ENCODE data around the gene EFTUD2.

Gene EFTUD2

GRCh38 chr17:44807093-44807816 lies 92.0 kb downstream of the EFTUD2 start:
- no peak for TF ChIP-seq CTCF (IDR thresholded peaks at IDR 0.05)
- no peaks in the 10 kb centered on the region for H3K79me2 ChIP-seq
- no peak overlapping the region for H2AFZ ChIP-seq
- H3K27ac ChIP-seq, result no peak overlapping the region
- no peak overlapping the region for H3K4me3 ChIP-seq (ENCODE audit: low read depth, low read length)
- no peak overlapping the region for H3K4me2 ChIP-seq (ENCODE audit: low read length)
- no peaks in the 10 kb centered on the region for H3K36me3 ChIP-seq (ENCODE audit: control insufficient read depth, insufficient read depth, low read length)
- no peak overlapping the region for H3K9ac ChIP-seq
- no peaks in the 10 kb centered on the region for H3K27me3 ChIP-seq (ENCODE audit: control insufficient read depth, insufficient read depth, low read length)
- no peaks in the 10 kb centered on the region for H3K9me3 ChIP-seq (ENCODE audit: control insufficient read depth, low read length)
- no peaks in the 10 kb centered on the region for H3K4me1 ChIP-seq

DNA sequence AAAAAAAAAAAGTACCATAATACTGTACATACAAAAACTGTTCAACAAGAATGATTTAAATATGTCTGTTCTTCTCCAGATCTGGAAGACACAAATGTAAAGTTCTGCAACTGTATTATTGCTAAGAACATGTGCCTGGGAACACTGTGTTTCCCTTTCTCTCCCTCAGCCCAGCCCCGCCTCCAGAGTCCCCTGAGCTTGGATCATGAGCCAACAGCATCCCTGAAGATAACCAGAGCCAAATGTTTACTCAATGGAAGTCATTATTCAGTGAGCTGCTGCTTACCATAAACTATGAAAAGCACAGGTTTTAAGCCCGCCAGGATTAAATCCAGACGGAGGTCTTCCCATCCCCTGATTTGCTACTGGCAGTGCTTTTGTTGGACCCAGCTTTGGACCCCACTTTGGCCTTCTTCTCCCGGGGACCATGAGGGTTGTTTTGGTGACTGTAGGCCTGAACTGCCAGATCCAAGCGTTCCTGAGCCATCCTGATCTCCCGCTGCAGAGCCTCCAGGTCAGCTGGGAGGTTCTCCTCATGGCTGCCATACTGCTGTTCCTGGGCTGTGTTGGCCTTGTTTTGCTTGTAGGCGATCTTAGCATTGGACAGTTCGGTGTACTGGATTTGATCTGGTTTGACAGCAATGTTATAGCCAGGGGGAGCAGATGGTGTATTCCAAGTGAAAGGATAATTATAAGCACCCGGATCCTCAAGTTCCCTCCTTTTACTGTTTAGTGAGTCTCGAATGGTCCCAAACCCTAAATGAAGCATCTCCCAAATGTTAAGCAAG lies 94.7 kb downstream of the EFTUD2 start:
- H3K9me3 ChIP-seq (ENCODE audit: control insufficient read depth, low read length), result no peaks in the 10 kb centered on the region
- no peak overlapping the region for H2AFZ ChIP-seq
- no peak overlapping the region for H3K4me2 ChIP-seq (ENCODE audit: low read length)
- no peaks in the 10 kb centered on the region for H3K4me1 ChIP-seq
- no peaks in the 10 kb centered on the region for H3K79me2 ChIP-seq
- no peaks in the 10 kb centered on the region for H3K27me3 ChIP-seq (ENCODE audit: control insufficient read depth, insufficient read depth, low read length)
- no peak overlapping the region for H3K27ac ChIP-seq
- H3K4me3 ChIP-seq (ENCODE audit: low read depth, low read length), result no peak overlapping the region
- no peak for TF ChIP-seq CTCF (IDR thresholded peaks at IDR 0.05)
- no peaks in the 10 kb centered on the region for H3K36me3 ChIP-seq (ENCODE audit: control insufficient read depth, insufficient read depth, low read length)
- no peak overlapping the region for H3K9ac ChIP-seq

- Histone ChIP-seq H3K27ac (no peak overlapping the region), H2AFZ (no peak overlapping the region), H3K79me2 (no peaks in the 10 kb centered on the region), H3K4me1 (no peaks in the 10 kb centered on the region), H3K27me3 (ENCODE audit: control insufficient read depth, insufficient read depth, low read length) (no peaks in the 10 kb centered on the region), H3K9me3 (ENCODE audit: control insufficient read depth, low read length) (no peaks in the 10 kb centered on the region), H3K36me3 (ENCODE audit: control insufficient read depth, insufficient read depth, low read length) (no peaks in the 10 kb centered on the region), H3K4me2 (ENCODE audit: low read length) (no peak overlapping the region), H3K9ac (no peak overlapping the region), H3K4me3 (ENCODE audit: low read depth, low read length) (no peak overlapping the region)
- TF ChIP-seq CTCF (IDR thresholded peaks at IDR 0.05), result no peak
Measured at GRCh38 chr17:44801880-44802279, 97.4 kb downstream of the EFTUD2 start.

Measured in parathyroid adenoma (tissue), 2 donors.